Astrocyte (in vitro differentiated cells and primary cell): ENCODE data around the gene CACNB2.

Experiments
- EZH2 ChIP-seq: IDR thresholded peaks from 2 replicates; pipeline ENCODE4 v1.6.1; 2012; ENCODE audit warnings: mild to moderate bottlenecking, low read length, inconsistent platforms; ENCODE audit not compliant: insufficient read depth
- TF ChIP-seq, protein P1 (sequence below): IDR thresholded peaks from 2 replicates; pipeline ENCODE4 v1.5.1; 2011; ENCODE audit warnings: low read depth, mild to moderate bottlenecking, inconsistent platforms, low read length, moderate library complexity; ENCODE audit not compliant: insufficient read depth

DNA sequence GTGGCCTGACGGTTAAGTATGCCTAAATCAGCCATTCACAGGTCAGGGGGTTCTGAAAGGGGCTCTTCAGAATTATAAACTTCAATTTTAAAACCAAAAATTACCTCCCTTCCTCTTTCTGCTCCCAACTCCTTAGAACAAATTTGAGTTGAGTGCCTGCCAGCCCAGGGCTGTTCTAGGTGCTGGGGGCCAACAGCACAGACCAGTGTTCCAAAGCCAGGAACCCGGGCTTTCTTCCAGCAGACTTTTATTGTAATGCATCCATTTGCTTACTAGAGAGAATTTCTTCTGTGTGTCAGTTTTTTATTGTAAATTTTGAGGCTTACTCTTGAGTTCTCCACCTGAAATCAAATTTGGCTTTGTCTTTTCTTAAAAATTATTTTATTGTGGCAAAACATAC, 238.5 kb downstream of the CACNB2 start:
- TF ChIP-seq, protein P1, sequence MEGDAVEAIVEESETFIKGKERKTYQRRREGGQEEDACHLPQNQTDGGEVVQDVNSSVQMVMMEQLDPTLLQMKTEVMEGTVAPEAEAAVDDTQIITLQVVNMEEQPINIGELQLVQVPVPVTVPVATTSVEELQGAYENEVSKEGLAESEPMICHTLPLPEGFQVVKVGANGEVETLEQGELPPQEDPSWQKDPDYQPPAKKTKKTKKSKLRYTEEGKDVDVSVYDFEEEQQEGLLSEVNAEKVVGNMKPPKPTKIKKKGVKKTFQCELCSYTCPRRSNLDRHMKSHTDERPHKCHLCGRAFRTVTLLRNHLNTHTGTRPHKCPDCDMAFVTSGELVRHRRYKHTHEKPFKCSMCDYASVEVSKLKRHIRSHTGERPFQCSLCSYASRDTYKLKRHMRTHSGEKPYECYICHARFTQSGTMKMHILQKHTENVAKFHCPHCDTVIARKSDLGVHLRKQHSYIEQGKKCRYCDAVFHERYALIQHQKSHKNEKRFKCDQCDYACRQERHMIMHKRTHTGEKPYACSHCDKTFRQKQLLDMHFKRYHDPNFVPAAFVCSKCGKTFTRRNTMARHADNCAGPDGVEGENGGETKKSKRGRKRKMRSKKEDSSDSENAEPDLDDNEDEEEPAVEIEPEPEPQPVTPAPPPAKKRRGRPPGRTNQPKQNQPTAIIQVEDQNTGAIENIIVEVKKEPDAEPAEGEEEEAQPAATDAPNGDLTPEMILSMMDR = no peak
- no peak for TF ChIP-seq EZH2
